ENCODE results near the gene UGT8. TPM values are rescaled to one million over a fixed set of nuclear protein-coding genes. Genes with fewer than 3 reads are reported as not detected.
"Not testable (repeated sequence)": the region's sequence is repeated elsewhere in the genome, so short reads cannot be mapped to it uniquely, and the experiment has no call there.

UGT8 gene
- total and polyA plus RNA-seq, 4 experiments from 2014 or later, result 0.08 to 0.36 (median 0.17) TPM; not detected in 1

DNA sequence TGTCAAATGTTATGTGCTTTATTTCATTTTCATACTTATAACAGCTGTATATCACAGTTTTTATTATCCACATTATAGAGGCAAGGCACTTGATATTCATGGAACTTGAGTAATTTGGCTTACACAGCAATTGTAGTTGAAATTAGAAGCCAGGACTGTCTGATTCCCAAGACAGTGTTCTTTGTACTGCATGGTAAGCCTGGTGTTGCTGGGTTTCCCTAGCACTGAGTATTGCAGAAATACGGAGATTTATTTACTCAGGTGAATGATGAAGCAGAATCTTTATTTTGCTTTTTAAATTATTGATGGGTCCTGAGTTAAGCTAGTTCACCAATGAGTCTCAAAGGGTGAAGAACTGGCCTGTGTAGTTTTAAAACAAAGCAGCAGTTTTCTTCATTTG lies 70.0 kb downstream of the UGT8 start:
- H3K27me3 Mint-ChIP-seq, result peaks cover 1 to 3% of the 10 kb centered on the region in 2 donors
- no peak overlapping the region for H3K4me3 ChIP-seq (ENCODE audit: low read length in 2 of 2)
- no peaks in the 10 kb centered on the region for H3K4me1 Mint-ChIP-seq
- H3K36me3 Mint-ChIP-seq, result no peaks in the 10 kb centered on the region
- ChIA-PET CTCF (ENCODE audit: partially characterized antibody) (no interaction called here), POLR2A (ENCODE audit: partially characterized antibody) (no interaction called here)
- no peaks in the 10 kb centered on the region for H3K36me3 ChIP-seq (ENCODE audit: insufficient read depth, low read length)
- no peaks in the 10 kb centered on the region for H3K27me3 ChIP-seq (ENCODE audit: insufficient read depth, low read length)
- no peaks in the 10 kb centered on the region for H3K9me3 Mint-ChIP-seq
- no peak overlapping the region for H3K4me3 Mint-ChIP-seq
- intact Hi-C loops (cut with micrococcal nuclease), result no loop called here
- no peak overlapping the region for H3K27ac ChIP-seq (ENCODE audit: low read depth, low read length)
- DNase-seq, result no peak
- H3K4me1 ChIP-seq (ENCODE audit: insufficient read depth, low read length), result no peaks in the 10 kb centered on the region
- no peaks in the 10 kb centered on the region for H3K9me3 ChIP-seq (ENCODE audit: control insufficient read depth in 1 of 2, low read length in 2 of 2)
- no peak overlapping the region for H3K27ac Mint-ChIP-seq

DNA sequence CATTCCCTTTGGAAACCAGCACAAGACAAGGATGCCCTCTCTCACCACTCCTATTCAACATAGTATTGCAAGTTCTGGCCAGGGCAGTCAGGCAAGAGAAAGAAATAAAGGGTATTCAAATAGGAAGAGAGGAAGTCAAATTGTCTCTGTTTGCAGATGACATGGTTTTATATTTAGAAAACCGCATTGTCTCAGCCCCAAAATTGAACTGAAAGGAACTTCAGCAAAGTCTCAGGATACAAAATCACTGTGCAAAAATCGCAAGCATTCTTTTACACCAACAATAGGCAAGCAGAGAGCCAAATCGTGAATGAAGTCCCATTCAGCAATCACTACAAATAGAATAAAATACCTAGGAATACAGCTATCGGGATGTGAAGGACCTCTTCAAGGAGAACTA lies 72.1 kb downstream of the UGT8 start:
- intact Hi-C loops (cut with micrococcal nuclease); DNase-seq; H3K4me1 ChIP-seq (ENCODE audit: insufficient read depth, low read length); H3K27me3 ChIP-seq (ENCODE audit: insufficient read depth, low read length); H3K4me3 ChIP-seq (ENCODE audit: low read length in 2 of 2); H3K36me3 ChIP-seq (ENCODE audit: insufficient read depth, low read length); H3K27me3 Mint-ChIP-seq; CTCF ChIA-PET (ENCODE audit: partially characterized antibody); H3K9me3 Mint-ChIP-seq; H3K4me1 Mint-ChIP-seq; H3K9me3 ChIP-seq (ENCODE audit: control insufficient read depth in 1 of 2, low read length in 2 of 2); H3K27ac Mint-ChIP-seq; POLR2A ChIA-PET (ENCODE audit: partially characterized antibody); H3K4me3 Mint-ChIP-seq; H3K27ac ChIP-seq (ENCODE audit: low read depth, low read length); H3K36me3 Mint-ChIP-seq: not testable (repeated sequence)

- no peaks in the 10 kb centered on the region for H3K9me3 Mint-ChIP-seq
- peaks cover 0 to 4% of the 10 kb centered on the region in 2 donors for H3K27me3 Mint-ChIP-seq
- ChIA-PET POLR2A (ENCODE audit: partially characterized antibody) (no interaction called here), CTCF (ENCODE audit: partially characterized antibody) (no interaction called here)
- no peaks in the 10 kb centered on the region for H3K4me1 Mint-ChIP-seq
- no peaks in the 10 kb centered on the region for H3K9me3 ChIP-seq (ENCODE audit: control insufficient read depth in 1 of 2, low read length in 2 of 2)
- H3K4me1 ChIP-seq (ENCODE audit: insufficient read depth, low read length), result no peaks in the 10 kb centered on the region
- no peak overlapping the region for H3K27ac Mint-ChIP-seq
- no peaks in the 10 kb centered on the region for H3K36me3 ChIP-seq (ENCODE audit: insufficient read depth, low read length)
- intact Hi-C loops (cut with micrococcal nuclease), result no loop called here
- no peak overlapping the region for H3K4me3 ChIP-seq (ENCODE audit: low read length in 2 of 2)
- H3K36me3 Mint-ChIP-seq, result no peaks in the 10 kb centered on the region
- H3K27ac ChIP-seq (ENCODE audit: low read depth, low read length), result no peak overlapping the region
- H3K27me3 ChIP-seq (ENCODE audit: insufficient read depth, low read length), result no peaks in the 10 kb centered on the region
- DNase-seq, result no peak
- H3K4me3 Mint-ChIP-seq, result no peak overlapping the region
These were observed 74.7 kb downstream of the UGT8 start for GRCh38 chr4:114673306-114673705.

GRCh38 chr4:114674080-114674479 lies 75.5 kb downstream of the UGT8 start:
- CTCF ChIA-PET (ENCODE audit: partially characterized antibody), result no interaction called here
- H3K4me3 Mint-ChIP-seq, result no peak overlapping the region

GRCh38 chr4:114677346-114677979 lies 78.9 kb downstream of the UGT8 start:
- Mint-ChIP-seq H3K27me3 (peaks cover 3 to 7% of the 10 kb centered on the region in 2 donors), H3K4me1 (no peaks in the 10 kb centered on the region)
- POLR2A ChIA-PET (ENCODE audit: partially characterized antibody), result no interaction called here

More at GRCh38 chr4:114674080-114674479, 75.5 kb downstream of the UGT8 start:
- Mint-ChIP-seq H3K4me1 (no peaks in the 10 kb centered on the region), H3K27me3 (peaks cover 0 to 4% of the 10 kb centered on the region in 2 donors), H3K9me3 (no peaks in the 10 kb centered on the region), H3K36me3 (no peaks in the 10 kb centered on the region), H3K27ac (no peak overlapping the region)
- no peaks in the 10 kb centered on the region for H3K27me3 ChIP-seq (ENCODE audit: insufficient read depth, low read length)
- H3K4me3 ChIP-seq (ENCODE audit: low read length in 2 of 2), result no peak overlapping the region
- POLR2A ChIA-PET (ENCODE audit: partially characterized antibody), result no interaction called here
- intact Hi-C loops (cut with micrococcal nuclease), result no loop called here
- no peaks in the 10 kb centered on the region for H3K36me3 ChIP-seq (ENCODE audit: insufficient read depth, low read length)
- DNase-seq, result no peak
- H3K9me3 ChIP-seq (ENCODE audit: control insufficient read depth in 1 of 2, low read length in 2 of 2), result no peaks in the 10 kb centered on the region
- no peaks in the 10 kb centered on the region for H3K4me1 ChIP-seq (ENCODE audit: insufficient read depth, low read length)
- no peak overlapping the region for H3K27ac ChIP-seq (ENCODE audit: low read depth, low read length)

DNA sequence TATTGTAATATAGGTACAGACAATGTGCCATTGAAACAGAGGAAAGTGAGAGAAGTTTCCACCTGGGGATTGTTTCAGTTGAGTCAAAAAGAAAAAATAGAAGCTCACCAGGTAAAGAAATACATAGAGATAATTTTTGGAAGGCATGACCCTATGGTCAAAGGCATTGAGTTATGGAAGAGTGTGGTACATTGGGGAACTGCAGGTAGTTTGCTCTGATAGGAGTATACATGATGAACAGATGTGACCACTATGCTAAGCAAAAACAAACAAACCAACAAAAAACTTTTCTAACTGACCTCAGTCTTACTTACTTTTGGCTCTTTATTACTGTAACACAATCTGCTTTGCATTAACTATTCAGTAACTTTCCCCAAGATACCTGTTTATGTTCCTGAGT lies 85.9 kb downstream of the UGT8 start:
- H3K27me3 ChIP-seq (ENCODE audit: insufficient read depth, low read length), result no peaks in the 10 kb centered on the region
- no peaks in the 10 kb centered on the region for H3K36me3 ChIP-seq (ENCODE audit: insufficient read depth, low read length)
- no peak overlapping the region for H3K4me3 ChIP-seq (ENCODE audit: low read length in 2 of 2)
- POLR2A ChIA-PET (ENCODE audit: partially characterized antibody), result no interaction called here
- no peaks in the 10 kb centered on the region for H3K9me3 ChIP-seq (ENCODE audit: control insufficient read depth in 1 of 2, low read length in 2 of 2)
- CTCF ChIA-PET (ENCODE audit: partially characterized antibody), result interaction anchor here (0.9 kb wide), 1 partner anchor 1918 kb away, joined by 3 read pairs; no protein-coding TSS in a partner anchor
- no peak for DNase-seq
- H3K4me1 ChIP-seq (ENCODE audit: insufficient read depth, low read length), result no peaks in the 10 kb centered on the region
- Mint-ChIP-seq H3K4me3 (no peak overlapping the region), H3K27me3 (peaks cover 4 to 7% of the 10 kb centered on the region in 2 donors), H3K36me3 (no peaks in the 10 kb centered on the region), H3K9me3 (no peaks in the 10 kb centered on the region), H3K4me1 (no peaks in the 10 kb centered on the region), H3K27ac (no peak overlapping the region)
- no peak overlapping the region for H3K27ac ChIP-seq (ENCODE audit: low read depth, low read length)
- intact Hi-C loops (cut with micrococcal nuclease), result no loop called here

More at GRCh38 chr4:114677346-114677979, 78.9 kb downstream of the UGT8 start:
- Mint-ChIP-seq H3K9me3 (no peaks in the 10 kb centered on the region), H3K4me3 (no peak overlapping the region), H3K27ac (no peak overlapping the region), H3K36me3 (no peaks in the 10 kb centered on the region)
- intact Hi-C loops (cut with micrococcal nuclease), result no loop called here
- Histone ChIP-seq H3K27ac (ENCODE audit: low read depth, low read length) (no peak overlapping the region), H3K4me3 (ENCODE audit: low read length in 2 of 2) (no peak overlapping the region), H3K27me3 (ENCODE audit: insufficient read depth, low read length) (no peaks in the 10 kb centered on the region), H3K9me3 (ENCODE audit: control insufficient read depth in 1 of 2, low read length in 2 of 2) (no peaks in the 10 kb centered on the region), H3K4me1 (ENCODE audit: insufficient read depth, low read length) (no peaks in the 10 kb centered on the region), H3K36me3 (ENCODE audit: insufficient read depth, low read length) (no peaks in the 10 kb centered on the region)
- CTCF ChIA-PET (ENCODE audit: partially characterized antibody), result no interaction called here
- no peak for DNase-seq

- Mint-ChIP-seq H3K27me3 (peaks cover 1 to 2% of the 10 kb centered on the region in 2 donors), H3K4me1 (no peaks in the 10 kb centered on the region), H3K36me3 (no peaks in the 10 kb centered on the region), H3K4me3 (no peak overlapping the region), H3K9me3 (no peaks in the 10 kb centered on the region), H3K27ac (peak overlapping the region in 1 of 7 donors; percentile 30)
- Histone ChIP-seq H3K27ac (ENCODE audit: low read depth, low read length) (no peak overlapping the region), H3K4me1 (ENCODE audit: insufficient read depth, low read length) (no peaks in the 10 kb centered on the region), H3K4me3 (ENCODE audit: low read length in 2 of 2) (no peak overlapping the region), H3K36me3 (ENCODE audit: insufficient read depth, low read length) (no peaks in the 10 kb centered on the region), H3K27me3 (ENCODE audit: insufficient read depth, low read length) (peaks cover 3% of the 10 kb centered on the region), H3K9me3 (ENCODE audit: control insufficient read depth in 1 of 2, low read length in 2 of 2) (no peaks in the 10 kb centered on the region)
- intact Hi-C loops (cut with micrococcal nuclease), result no loop called here
- no peak for DNase-seq
- ChIA-PET CTCF (ENCODE audit: partially characterized antibody) (no interaction called here), POLR2A (ENCODE audit: partially characterized antibody) (no interaction called here)
These were observed 89.5 kb downstream of the UGT8 start for GRCh38 chr4:114688059-114688458.

GRCh38 chr4:114690571-114690970 lies 92.0 kb downstream of the UGT8 start:
- Histone ChIP-seq H3K9me3 (ENCODE audit: control insufficient read depth in 1 of 2, low read length in 2 of 2) (no peaks in the 10 kb centered on the region), H3K4me1 (ENCODE audit: insufficient read depth, low read length) (no peaks in the 10 kb centered on the region), H3K4me3 (ENCODE audit: low read length in 2 of 2) (no peak overlapping the region), H3K27ac (ENCODE audit: low read depth, low read length) (no peak overlapping the region), H3K27me3 (ENCODE audit: insufficient read depth, low read length) (peaks cover 3% of the 10 kb centered on the region), H3K36me3 (ENCODE audit: insufficient read depth, low read length) (no peaks in the 10 kb centered on the region)
- ChIA-PET CTCF (ENCODE audit: partially characterized antibody) (no interaction called here), POLR2A (ENCODE audit: partially characterized antibody) (no interaction called here)
- DNase-seq, result no peak
- H3K4me1 Mint-ChIP-seq, result no peaks in the 10 kb centered on the region
- no peaks in the 10 kb centered on the region for H3K36me3 Mint-ChIP-seq
- no peak overlapping the region for H3K27ac Mint-ChIP-seq
- no peaks in the 10 kb centered on the region for H3K9me3 Mint-ChIP-seq
- no peak overlapping the region for H3K4me3 Mint-ChIP-seq
- intact Hi-C loops (cut with micrococcal nuclease), result loop anchor here (10.0 kb wide), 1 partner anchor 1416 kb away; no protein-coding TSS in a partner anchor
- peaks cover 3% of the 10 kb centered on the region in 2 donors for H3K27me3 Mint-ChIP-seq
